ENCODE results near the gene CDH9. TPM values are rescaled to one million over a fixed set of nuclear protein-coding genes. Genes with fewer than 3 reads are reported as not detected.

The CDH9 gene
- total RNA-seq, 1 donor: not detected

- Histone ChIP-seq H3K4me3 (ENCODE audit: insufficient read depth, low read length) (no peak overlapping the region), H3K4me2 (ENCODE audit: insufficient read depth, low read length) (no peak overlapping the region), H4K20me1 (ENCODE audit: insufficient read depth, low read length) (no peaks in the 10 kb centered on the region), H3K4me1 (ENCODE audit: insufficient read depth, low read length) (no peaks in the 10 kb centered on the region), H3K36me3 (ENCODE audit: insufficient read depth, low read length) (no peaks in the 10 kb centered on the region), H3K27ac (ENCODE audit: low read depth, low read length) (no peak overlapping the region), H3K9me3 (ENCODE audit: low read depth, low read length) (no peaks in the 10 kb centered on the region), H3K79me2 (ENCODE audit: insufficient read depth, low read length) (no peaks in the 10 kb centered on the region), H3K27me3 (ENCODE audit: insufficient read depth, low read length) (no peaks in the 10 kb centered on the region), H2AFZ (ENCODE audit: low read length) (no peak overlapping the region)
- no peak for TF ChIP-seq CTCF (IDR thresholded peaks at IDR 0.05; ENCODE audit: extremely low read depth, low read depth, low read length)
- no peak for DNase-seq (ENCODE audit: insufficient read length, low spot score, missing footprints)
These were observed 204.8 kb downstream of the CDH9 start for GRCh38 chr5:26833596-26833995.
